DMS79 treated with DMSO at 0.1 percent for 48 hours (cell line): ENCODE data around the gene ZBTB25.

Experiments
- DNase-seq: peaks from one replicate; lab custom pipeline; 2025; lab: John Stamatoyannopoulos, UW

Gene ZBTB25

GRCh38 chr14:64516969-64517368 lies 13.3 kb upstream of the ZBTB25 start:
- DNase-seq = no peak

- peak; percentile 39 for DNase-seq
Observed at GRCh38 chr14:64515053-64515452, 11.4 kb upstream of the ZBTB25 start.

- DNase-seq = no peak
Observed at GRCh38 chr14:64513271-64513670, 9.6 kb upstream of the ZBTB25 start.

GRCh38 chr14:64510825-64511671 lies 7.4 kb upstream of the ZBTB25 start:
- DNase-seq = peak; percentile 73

GRCh38 chr14:64509036-64509435 lies 5.4 kb upstream of the ZBTB25 start:
- no peak for DNase-seq

GRCh38 chr14:64508215-64508776 lies 4.7 kb upstream of the ZBTB25 start:
- no peak for DNase-seq

GRCh38 chr14:64507376-64508156 lies 3.9 kb upstream of the ZBTB25 start:
- DNase-seq = no peak

GRCh38 chr14:64506721-64507120 lies 3.1 kb upstream of the ZBTB25 start:
- DNase-seq = peak; percentile 32

- DNase-seq = peak; percentile 91
Observed at GRCh38 chr14:64504897-64505794, 1.5 kb upstream of the ZBTB25 start.

- peak; percentile 84 for DNase-seq
Observed at GRCh38 chr14:64504310-64504896, 765 bp upstream of the ZBTB25 start, which contains the start of gene ZBTB1. TSS of gene ZBTB1 (plus strand) at chr14:64504770. CDS start at chr14:64521505, 16,735 bp downstream.

- DNase-seq = peak; percentile 80
Observed at GRCh38 chr14:64502887-64503433, 678 bp downstream of the ZBTB25 start.

- peak; percentile 80 for DNase-seq
Observed at GRCh38 chr14:64502456-64502855, 1.2 kb downstream of the ZBTB25 start.

- peak; percentile 76 for DNase-seq
Observed at GRCh38 chr14:64501411-64502171, 2.0 kb downstream of the ZBTB25 start.

- peak; percentile 62 for DNase-seq
Observed at GRCh38 chr14:64500088-64500487, 3.5 kb downstream of the ZBTB25 start.

GRCh38 chr14:64496764-64497163 lies 6.9 kb downstream of the ZBTB25 start:
- no peak for DNase-seq

GRCh38 chr14:64495252-64495651 lies 8.4 kb downstream of the ZBTB25 start:
- DNase-seq = no peak

GRCh38 chr14:64493455-64493854 lies 10.2 kb downstream of the ZBTB25 start:
- no peak for DNase-seq

GRCh38 chr14:64491637-64492036 lies 12.0 kb downstream of the ZBTB25 start:
- no peak for DNase-seq

- DNase-seq = no peak
Observed at GRCh38 chr14:64488590-64489099, 15.0 kb downstream of the ZBTB25 start.
